Epithelial cell of proximal tubule (primary cell): ENCODE data around the gene ZNF804B. TPM values are rescaled to one million over a fixed set of nuclear protein-coding genes. Genes with fewer than 3 reads are reported as not detected.

ENCODE experiments used
- DNase-seq: peaks from one replicate; pipeline ENCODE4 v3.0.0-alpha.2; 2011; ENCODE audit warnings: low read depth
- H3K4me3 ChIP-seq: 2 replicates; pipeline ENCODE4 v1.5.1; 2011; ENCODE audit warnings: low read depth, mild to moderate bottlenecking, low read length
- total RNA-seq: library from RNA; depleted of rRNA; stranded (reverse); fragments of >200 nt; gene quantifications from 2 replicates; pipeline ENCODE4 v1.2.3, GENCODE V29; 2015
- TF ChIP-seq, protein P1 (sequence below): conservative IDR thresholded peaks from 2 replicates; pipeline ENCODE4 v1.5.1; 2012; ENCODE audit warnings: low read depth, mild to moderate bottlenecking, low read length

ZNF804B gene
- total RNA-seq, 1 donor from 2014 or later = not detected

DNA sequence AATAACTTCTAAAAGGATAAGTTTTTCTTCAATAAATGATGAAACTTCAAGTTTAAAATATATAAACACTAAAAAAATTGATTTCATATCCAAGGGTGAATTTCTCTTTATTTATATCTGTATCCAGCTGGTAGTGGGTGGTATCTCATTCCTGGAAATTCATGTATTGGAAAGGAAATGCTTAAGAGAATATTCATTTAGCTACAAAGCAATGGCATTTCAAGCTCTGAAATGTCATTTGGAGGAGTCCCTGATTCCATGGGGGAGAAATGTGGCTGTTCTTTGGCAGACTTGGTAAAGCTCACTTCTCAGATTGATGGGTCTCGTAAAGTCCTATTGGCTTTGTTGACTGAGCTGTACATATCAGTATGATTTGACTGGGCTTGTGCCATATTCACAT, 192.3 kb downstream of the ZNF804B start:
- no peak overlapping the region for H3K4me3 ChIP-seq
- no peak for DNase-seq
- TF ChIP-seq, protein P1, sequence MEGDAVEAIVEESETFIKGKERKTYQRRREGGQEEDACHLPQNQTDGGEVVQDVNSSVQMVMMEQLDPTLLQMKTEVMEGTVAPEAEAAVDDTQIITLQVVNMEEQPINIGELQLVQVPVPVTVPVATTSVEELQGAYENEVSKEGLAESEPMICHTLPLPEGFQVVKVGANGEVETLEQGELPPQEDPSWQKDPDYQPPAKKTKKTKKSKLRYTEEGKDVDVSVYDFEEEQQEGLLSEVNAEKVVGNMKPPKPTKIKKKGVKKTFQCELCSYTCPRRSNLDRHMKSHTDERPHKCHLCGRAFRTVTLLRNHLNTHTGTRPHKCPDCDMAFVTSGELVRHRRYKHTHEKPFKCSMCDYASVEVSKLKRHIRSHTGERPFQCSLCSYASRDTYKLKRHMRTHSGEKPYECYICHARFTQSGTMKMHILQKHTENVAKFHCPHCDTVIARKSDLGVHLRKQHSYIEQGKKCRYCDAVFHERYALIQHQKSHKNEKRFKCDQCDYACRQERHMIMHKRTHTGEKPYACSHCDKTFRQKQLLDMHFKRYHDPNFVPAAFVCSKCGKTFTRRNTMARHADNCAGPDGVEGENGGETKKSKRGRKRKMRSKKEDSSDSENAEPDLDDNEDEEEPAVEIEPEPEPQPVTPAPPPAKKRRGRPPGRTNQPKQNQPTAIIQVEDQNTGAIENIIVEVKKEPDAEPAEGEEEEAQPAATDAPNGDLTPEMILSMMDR = no peak

DNA sequence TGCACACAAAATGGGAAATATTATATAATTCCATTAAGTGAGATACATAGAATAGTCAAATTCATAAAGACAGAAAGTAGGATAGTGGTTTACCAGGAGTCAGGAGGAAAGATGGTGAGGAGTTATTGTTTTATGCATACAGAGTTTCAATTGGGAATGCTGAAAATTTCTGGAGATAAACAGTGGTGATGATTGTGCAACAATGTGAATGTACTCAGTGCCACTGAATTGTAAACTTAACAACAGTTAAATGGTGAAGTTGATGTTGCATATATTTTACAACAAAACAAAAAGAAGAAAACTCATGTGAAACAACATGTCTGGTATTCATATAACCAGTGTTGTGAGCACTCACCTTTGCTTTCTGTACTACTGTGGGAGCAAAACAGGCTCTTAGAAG, 204.9 kb downstream of the ZNF804B start:
- no peak overlapping the region for H3K4me3 ChIP-seq
- no peak for DNase-seq
- TF ChIP-seq, protein P1 = no peak

DNA sequence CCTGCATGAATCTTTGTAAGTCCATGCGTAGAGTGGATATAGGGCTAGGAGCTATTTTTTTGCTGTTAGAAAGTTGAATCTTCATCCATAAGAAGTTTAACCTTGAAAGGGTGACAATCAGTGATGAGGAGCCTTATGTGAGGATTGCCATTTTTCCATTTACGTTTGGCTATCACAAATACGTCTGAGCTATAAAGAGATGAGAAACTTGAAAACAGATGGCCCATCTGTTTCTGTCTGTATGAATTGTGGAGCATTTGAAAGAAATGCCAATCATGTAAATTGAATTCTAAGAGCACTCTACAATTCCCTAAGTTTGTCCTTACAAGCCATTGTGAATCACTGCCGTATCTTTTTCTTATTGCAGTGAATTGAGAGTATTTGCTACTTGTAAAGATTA, 205.9 kb downstream of the ZNF804B start:
- no peak overlapping the region for H3K4me3 ChIP-seq
- TF ChIP-seq, protein P1 = no peak
- DNase-seq = no peak

DNA sequence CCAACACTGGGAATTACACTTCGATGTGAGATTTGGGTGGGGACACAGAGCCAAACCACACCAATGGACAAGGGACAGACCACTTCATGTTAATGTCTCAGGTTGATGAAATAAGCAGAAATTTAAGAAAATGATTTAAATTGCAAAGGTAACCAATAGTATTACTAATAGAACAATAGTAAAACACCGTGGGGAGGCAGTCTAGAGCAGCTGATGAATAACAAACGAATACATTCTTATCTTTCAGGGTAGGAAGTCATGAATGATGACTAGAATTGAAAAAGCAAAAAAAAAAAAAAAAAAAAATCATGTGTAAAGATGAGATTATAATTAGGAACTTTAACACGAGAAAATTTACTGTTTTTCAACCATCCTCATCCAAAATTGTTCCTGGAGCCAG, 207.9 kb downstream of the ZNF804B start:
- TF ChIP-seq, protein P1 = no peak
- no peak overlapping the region for H3K4me3 ChIP-seq
- DNase-seq = no peak

DNA sequence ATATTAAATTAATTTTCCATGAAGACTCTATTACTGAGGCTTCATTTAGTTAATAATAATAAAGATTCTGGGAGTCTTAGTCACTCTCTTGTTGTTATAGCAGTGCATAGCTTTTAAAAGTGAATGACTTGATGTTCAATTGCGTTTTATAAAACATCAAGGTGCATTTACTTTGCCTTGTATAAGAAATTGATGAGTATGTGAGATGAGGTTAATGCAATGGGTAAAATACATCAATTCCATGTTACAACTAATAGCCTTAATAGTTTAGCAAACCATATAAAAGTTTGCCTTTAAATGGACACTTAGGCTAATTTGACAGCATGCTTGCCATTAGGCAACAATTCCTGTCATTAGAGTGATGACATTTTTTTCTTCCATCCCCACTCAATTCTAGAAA, 209.7 kb downstream of the ZNF804B start:
- no peak for DNase-seq
- no peak overlapping the region for H3K4me3 ChIP-seq
- TF ChIP-seq, protein P1 = no peak

DNA sequence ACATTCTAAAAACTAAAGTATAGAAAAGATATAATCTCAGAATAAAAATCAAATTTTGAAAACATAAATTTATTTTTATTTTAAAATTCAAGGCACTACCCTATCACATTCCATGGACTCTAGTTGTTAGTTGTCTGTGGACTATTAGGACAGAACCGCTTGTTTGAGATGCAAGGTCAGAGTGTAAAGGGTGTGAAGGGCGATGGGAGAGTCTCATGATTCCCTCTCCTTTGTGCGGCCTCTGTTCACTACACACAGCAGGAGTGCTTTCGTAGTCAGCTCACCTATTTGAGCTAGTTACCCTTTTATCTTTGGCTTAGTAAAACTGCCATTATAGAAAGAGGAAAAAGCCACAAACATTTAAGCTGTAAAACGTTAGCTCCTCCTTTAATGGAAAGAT, 225.8 kb downstream of the ZNF804B start:
- TF ChIP-seq, protein P1 = no peak
- H3K4me3 ChIP-seq = no peak overlapping the region

DNA sequence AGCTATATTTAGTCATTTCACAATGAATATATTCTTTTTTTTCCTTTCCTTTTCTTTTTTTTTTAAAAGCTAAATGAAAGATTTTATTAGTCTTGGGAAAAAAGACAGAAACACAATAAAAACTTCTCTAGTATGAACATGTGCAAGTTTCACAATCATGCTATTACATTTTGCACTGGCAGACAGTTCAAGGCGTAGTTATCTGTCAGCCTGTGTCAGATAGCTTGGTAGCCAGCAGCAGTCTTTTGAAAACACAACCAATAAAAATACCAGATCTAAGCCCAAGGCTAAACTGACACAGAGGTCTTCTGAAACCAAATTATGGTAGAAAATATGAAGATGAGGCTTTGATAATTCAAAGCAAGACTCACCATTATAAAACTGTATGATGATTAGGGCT, 241.8 kb downstream of the ZNF804B start:
- TF ChIP-seq, protein P1 = no peak
- DNase-seq = no peak
- H3K4me3 ChIP-seq = no peak overlapping the region

More for the DNA sequence above, 225.8 kb downstream of the ZNF804B start:
- no peak for DNase-seq
